ENCODE data around the gene TUT4.

- TF ChIP-seq CTCF (IDR thresholded peaks at IDR 0.05 in 8 of 11, conservative IDR thresholded peaks at IDR 0.05 in 3 of 11) (no peak), POLR2AphosphoS5 (IDR thresholded peaks at IDR 0.05) (no peak)
Observed at GRCh38 chr1:52597912-52598311, 45.0 kb upstream of the TUT4 start.
